H1 (cell line): ENCODE data around the gene MOB1B. TPM values are rescaled to one million over a fixed set of nuclear protein-coding genes. Genes with fewer than 3 reads are reported as not detected.

Source experiments
- BCL11A ChIP-seq, 2 experiments: IDR thresholded peaks; one replicate each; pipeline ENCODE4 v1.6.1; 2011; ENCODE audit warnings: low read depth in 2 of 2, low read length in 2 of 2, mild to moderate bottlenecking in 2 of 2
- CREB1 ChIP-seq: IDR thresholded peaks from 2 replicates; pipeline ENCODE4 v1.6.1; 2012; ENCODE audit warnings: inconsistent platforms
- HDAC6 ChIP-seq: IDR thresholded peaks from one replicate; pipeline ENCODE4 v1.7.1; 2012; ENCODE audit warnings: low read depth, mild to moderate bottlenecking, inconsistent platforms, low read length, moderate library complexity
- KDM1A ChIP-seq: fragments of 200-600, 300-600 bp; sonication (generic); IDR thresholded peaks from 2 replicates; pipeline ENCODE4 v1.7.1; 2016; ENCODE audit warnings: mild to moderate bottlenecking, low read length, borderline replicate concordance
- KDM4A ChIP-seq: IDR thresholded peaks from one replicate; pipeline ENCODE4 v1.7.1; 2012; ENCODE audit warnings: low read depth, mild to moderate bottlenecking, moderate library complexity, low read length, inconsistent platforms; ENCODE audit not compliant: severe bottlenecking
- PHF8 ChIP-seq: fragments of 200-600 bp; sonication (generic); conservative IDR thresholded peaks from 2 replicates; pipeline ENCODE4 v1.7.1; 2012; ENCODE audit warnings: low read depth, mild to moderate bottlenecking, inconsistent platforms, low read length, moderate library complexity
- SP4 ChIP-seq: IDR thresholded peaks from 2 replicates; pipeline ENCODE4 v1.6.1; 2012; ENCODE audit warnings: low read length, inconsistent platforms
- TBP ChIP-seq: IDR thresholded peaks from 2 replicates; pipeline ENCODE4 v1.6.1; 2011; ENCODE audit warnings: low read depth, low read length, improper control_type of control experiment
- TEAD4 ChIP-seq: IDR thresholded peaks from 2 replicates; pipeline ENCODE4 v1.6.1; 2012; ENCODE audit warnings: low read depth, low read length, inconsistent platforms, mixed read lengths
- YY1 ChIP-seq: IDR thresholded peaks from 2 replicates; pipeline ENCODE4 v1.6.1; 2011; ENCODE audit warnings: low read depth, mild to moderate bottlenecking, low read length
- polyA plus RNA-seq, 7 experiments: library from polyadenylated mRNA; depleted of rRNA in 3 of 7; stranded (reverse) in 5 of 7; unstranded in 2 of 7; fragments of >200 nt in 5 of 7; fragments of 200-250 nt in 2 of 7; gene quantifications; 1 replicate in 5 of 7; 2 replicates in 1 of 7; 4 replicates in 1 of 7; pipeline versions ENCODE4 v1.2.1 to v1.2.3, GENCODE V29; 2011 to 2013; ENCODE audit warnings: missing spikeins in 2 of 7, mixed read lengths in 2 of 7
- total RNA-seq: library from RNA; stranded (reverse); fragmentation: NEBNext Ultra II Directional; extraction: Animal tissue kit (Norgen Biotek cat#: 25700); gene quantifications from 2 replicates; pipeline ENCODE4 v1.2.1, GENCODE V29; 2021
- TF ChIP-seq, protein P1 (sequence below): fragments of 300-600 bp; sonication (generic); IDR thresholded peaks from 2 replicates; pipeline ENCODE4 v1.7.1; 2012; ENCODE audit warnings: low read length, moderate library complexity, mild to moderate bottlenecking, inconsistent platforms; ENCODE audit not compliant: insufficient replicate concordance
- TF ChIP-seq, protein P2 (sequence below): IDR thresholded peaks from 2 replicates; pipeline ENCODE4 v1.6.1; 2012; ENCODE audit warnings: inconsistent platforms

The MOB1B gene
- total and polyA plus RNA-seq, 2 of the 8 experiments (the other 6 are each of a cell fraction or from before 2014, with no cell fraction given): 3.8 to 33.5 TPM

DNA sequence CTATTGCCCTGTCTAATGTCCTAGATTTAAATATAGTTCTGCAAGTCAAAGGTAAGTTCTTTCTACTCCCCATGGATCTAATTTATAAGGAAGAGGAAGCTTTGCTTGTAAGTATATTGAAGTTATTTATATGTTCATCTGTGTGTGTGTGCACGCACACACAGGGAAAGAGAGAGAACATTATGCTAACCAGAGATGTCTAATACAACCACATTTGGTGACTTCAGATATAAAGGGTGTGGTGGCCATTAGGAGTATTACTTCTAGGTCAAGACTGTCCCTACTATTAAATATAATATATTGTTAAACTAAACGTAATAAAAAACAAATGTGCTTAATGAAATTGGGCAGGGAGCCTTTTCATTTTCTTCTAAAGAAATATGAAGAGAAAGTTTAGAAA lies 95.4 kb downstream of the MOB1B start (continued):
- TF ChIP-seq, protein P1, sequence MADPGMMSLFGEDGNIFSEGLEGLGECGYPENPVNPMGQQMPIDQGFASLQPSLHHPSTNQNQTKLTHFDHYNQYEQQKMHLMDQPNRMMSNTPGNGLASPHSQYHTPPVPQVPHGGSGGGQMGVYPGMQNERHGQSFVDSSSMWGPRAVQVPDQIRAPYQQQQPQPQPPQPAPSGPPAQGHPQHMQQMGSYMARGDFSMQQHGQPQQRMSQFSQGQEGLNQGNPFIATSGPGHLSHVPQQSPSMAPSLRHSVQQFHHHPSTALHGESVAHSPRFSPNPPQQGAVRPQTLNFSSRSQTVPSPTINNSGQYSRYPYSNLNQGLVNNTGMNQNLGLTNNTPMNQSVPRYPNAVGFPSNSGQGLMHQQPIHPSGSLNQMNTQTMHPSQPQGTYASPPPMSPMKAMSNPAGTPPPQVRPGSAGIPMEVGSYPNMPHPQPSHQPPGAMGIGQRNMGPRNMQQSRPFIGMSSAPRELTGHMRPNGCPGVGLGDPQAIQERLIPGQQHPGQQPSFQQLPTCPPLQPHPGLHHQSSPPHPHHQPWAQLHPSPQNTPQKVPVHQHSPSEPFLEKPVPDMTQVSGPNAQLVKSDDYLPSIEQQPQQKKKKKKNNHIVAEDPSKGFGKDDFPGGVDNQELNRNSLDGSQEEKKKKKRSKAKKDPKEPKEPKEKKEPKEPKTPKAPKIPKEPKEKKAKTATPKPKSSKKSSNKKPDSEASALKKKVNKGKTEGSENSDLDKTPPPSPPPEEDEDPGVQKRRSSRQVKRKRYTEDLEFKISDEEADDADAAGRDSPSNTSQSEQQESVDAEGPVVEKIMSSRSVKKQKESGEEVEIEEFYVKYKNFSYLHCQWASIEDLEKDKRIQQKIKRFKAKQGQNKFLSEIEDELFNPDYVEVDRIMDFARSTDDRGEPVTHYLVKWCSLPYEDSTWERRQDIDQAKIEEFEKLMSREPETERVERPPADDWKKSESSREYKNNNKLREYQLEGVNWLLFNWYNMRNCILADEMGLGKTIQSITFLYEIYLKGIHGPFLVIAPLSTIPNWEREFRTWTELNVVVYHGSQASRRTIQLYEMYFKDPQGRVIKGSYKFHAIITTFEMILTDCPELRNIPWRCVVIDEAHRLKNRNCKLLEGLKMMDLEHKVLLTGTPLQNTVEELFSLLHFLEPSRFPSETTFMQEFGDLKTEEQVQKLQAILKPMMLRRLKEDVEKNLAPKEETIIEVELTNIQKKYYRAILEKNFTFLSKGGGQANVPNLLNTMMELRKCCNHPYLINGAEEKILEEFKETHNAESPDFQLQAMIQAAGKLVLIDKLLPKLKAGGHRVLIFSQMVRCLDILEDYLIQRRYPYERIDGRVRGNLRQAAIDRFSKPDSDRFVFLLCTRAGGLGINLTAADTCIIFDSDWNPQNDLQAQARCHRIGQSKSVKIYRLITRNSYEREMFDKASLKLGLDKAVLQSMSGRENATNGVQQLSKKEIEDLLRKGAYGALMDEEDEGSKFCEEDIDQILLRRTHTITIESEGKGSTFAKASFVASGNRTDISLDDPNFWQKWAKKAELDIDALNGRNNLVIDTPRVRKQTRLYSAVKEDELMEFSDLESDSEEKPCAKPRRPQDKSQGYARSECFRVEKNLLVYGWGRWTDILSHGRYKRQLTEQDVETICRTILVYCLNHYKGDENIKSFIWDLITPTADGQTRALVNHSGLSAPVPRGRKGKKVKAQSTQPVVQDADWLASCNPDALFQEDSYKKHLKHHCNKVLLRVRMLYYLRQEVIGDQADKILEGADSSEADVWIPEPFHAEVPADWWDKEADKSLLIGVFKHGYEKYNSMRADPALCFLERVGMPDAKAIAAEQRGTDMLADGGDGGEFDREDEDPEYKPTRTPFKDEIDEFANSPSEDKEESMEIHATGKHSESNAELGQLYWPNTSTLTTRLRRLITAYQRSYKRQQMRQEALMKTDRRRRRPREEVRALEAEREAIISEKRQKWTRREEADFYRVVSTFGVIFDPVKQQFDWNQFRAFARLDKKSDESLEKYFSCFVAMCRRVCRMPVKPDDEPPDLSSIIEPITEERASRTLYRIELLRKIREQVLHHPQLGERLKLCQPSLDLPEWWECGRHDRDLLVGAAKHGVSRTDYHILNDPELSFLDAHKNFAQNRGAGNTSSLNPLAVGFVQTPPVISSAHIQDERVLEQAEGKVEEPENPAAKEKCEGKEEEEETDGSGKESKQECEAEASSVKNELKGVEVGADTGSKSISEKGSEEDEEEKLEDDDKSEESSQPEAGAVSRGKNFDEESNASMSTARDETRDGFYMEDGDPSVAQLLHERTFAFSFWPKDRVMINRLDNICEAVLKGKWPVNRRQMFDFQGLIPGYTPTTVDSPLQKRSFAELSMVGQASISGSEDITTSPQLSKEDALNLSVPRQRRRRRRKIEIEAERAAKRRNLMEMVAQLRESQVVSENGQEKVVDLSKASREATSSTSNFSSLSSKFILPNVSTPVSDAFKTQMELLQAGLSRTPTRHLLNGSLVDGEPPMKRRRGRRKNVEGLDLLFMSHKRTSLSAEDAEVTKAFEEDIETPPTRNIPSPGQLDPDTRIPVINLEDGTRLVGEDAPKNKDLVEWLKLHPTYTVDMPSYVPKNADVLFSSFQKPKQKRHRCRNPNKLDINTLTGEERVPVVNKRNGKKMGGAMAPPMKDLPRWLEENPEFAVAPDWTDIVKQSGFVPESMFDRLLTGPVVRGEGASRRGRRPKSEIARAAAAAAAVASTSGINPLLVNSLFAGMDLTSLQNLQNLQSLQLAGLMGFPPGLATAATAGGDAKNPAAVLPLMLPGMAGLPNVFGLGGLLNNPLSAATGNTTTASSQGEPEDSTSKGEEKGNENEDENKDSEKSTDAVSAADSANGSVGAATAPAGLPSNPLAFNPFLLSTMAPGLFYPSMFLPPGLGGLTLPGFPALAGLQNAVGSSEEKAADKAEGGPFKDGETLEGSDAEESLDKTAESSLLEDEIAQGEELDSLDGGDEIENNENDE: no peak
- TF ChIP-seq, protein P2, sequence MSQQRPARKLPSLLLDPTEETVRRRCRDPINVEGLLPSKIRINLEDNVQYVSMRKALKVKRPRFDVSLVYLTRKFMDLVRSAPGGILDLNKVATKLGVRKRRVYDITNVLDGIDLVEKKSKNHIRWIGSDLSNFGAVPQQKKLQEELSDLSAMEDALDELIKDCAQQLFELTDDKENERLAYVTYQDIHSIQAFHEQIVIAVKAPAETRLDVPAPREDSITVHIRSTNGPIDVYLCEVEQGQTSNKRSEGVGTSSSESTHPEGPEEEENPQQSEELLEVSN: no peak
- no peak for TF ChIP-seq KDM1A
- no peak for TF ChIP-seq SP4
- TF ChIP-seq CREB1: no peak
- no peak for TF ChIP-seq KDM4A
- TF ChIP-seq PHF8: no peak
- no peak for TF ChIP-seq TBP
- TF ChIP-seq TEAD4: no peak
- no peak for TF ChIP-seq YY1
- TF ChIP-seq BCL11A (IDR thresholded peaks at IDR 0.05; ENCODE audit: low read depth in 2 of 2, low read length in 2 of 2): no peak
- no peak for TF ChIP-seq HDAC6
